Renal pelvis (tissue), 4 donors: ENCODE results near the gene TIE1. TPM values are rescaled to one million over a fixed set of nuclear protein-coding genes. Genes with fewer than 3 reads are reported as not detected.

Experiments used
- DNase-seq: peaks from one replicate; pipeline ENCODE4 v3.0.0-alpha.2; 2013
- polyA plus RNA-seq, 3 donors: library from polyadenylated mRNA; unstranded; fragments of 120-200 nt; gene quantifications; one replicate each; pipeline ENCODE4 v1.2.1, GENCODE V29; 2013; ENCODE audit not compliant: insufficient read length in 3 of 3

The TIE1 gene
- polyA plus RNA-seq, 3 donors: 52.1 to 63.4 (median 53.6) TPM

GRCh38 chr1:43308635-43309404 is 8.0 kb downstream of the TIE1 start:
- DNase-seq: no peak

GRCh38 chr1:43309405-43310025 is 8.7 kb downstream of the TIE1 start:
- DNase-seq: no peak

DNA sequence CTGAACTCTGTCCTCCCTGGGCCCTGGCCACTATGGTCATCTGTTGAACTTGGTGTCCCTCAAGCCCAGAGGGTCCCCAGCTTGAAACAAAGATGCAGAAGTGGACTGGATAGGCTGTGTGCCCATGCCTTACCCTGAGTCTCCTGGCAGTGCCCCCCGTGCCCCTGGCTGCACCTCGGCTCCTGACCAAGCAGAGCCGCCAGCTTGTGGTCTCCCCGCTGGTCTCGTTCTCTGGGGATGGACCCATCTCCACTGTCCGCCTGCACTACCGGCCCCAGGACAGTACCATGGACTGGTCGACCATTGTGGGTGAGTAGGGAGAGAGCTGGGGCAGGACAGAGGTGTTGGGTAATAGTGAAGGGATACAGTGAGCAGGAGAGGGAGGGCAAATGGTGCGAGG is 10.7 kb downstream of the TIE1 start:
- DNase-seq: no peak

- no peak for DNase-seq
These were observed 11.4 kb downstream of the TIE1 start for GRCh38 chr1:43312212-43312623.

DNA sequence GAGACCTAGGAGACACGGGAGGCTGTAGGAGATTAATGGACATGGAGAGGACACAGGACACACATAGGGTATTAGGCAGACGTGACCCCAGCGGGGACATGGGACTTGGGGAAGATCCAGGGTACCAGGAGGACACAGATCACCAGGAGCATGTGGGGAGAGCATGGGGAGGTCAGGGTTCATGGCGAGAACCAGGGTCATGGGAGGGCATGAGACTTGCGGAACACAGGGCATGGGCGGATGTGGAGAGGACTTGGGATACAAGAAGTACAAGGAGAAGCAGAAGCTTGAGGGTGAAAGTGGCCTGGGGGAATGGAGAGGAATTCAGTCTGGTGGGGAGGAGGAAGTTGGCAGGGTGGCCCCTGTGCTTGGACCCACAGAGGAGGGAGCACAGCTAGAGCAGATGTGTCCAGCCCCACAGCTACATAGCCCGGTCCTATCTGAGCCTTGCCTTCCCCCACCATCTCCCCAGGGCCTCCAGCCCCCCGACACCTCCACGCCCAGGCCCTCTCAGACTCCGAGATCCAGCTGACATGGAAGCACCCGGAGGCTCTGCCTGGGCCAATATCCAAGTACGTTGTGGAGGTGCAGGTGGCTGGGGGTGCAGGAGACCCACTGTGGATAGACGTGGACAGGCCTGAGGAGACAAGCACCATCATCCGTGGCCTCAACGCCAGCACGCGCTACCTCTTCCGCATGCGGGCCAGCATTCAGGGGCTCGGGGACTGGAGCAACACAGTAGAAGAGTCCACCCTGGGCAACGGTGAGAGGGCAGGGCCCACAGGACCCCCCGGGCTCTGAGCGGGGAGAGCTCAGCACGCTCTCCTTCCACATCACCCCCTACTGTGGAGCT is 12.1 kb downstream of the TIE1 start:
- no peak for DNase-seq

GRCh38 chr1:43313771-43314170 is 13.0 kb downstream of the TIE1 start:
- DNase-seq: no peak

- DNase-seq: no peak
These were observed 13.5 kb downstream of the TIE1 start for GRCh38 chr1:43314233-43314632.

DNA sequence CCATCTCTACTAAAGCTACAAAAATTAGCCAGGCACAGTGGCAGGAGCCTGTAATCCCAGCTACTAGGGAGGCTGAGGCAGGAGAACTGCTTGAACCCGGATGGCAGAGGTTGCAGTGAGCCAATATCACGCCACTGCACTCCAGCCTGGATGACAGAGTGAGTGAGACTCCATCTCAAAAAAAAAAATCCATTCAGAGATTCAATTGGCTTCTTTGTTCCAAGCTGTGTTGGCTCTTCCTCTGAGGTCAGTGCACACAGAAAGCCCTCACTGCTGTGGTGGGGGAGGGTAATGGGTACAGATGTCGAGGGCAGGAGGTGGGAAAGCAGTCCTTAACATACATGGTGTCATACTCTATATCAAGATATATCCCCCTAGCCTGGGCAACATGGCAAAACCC is 14.7 kb downstream of the TIE1 start:
- no peak for DNase-seq

GRCh38 chr1:43315963-43316737 is 15.4 kb downstream of the TIE1 start:
- DNase-seq: no peak

- no peak for DNase-seq
These were observed 16.1 kb downstream of the TIE1 start for GRCh38 chr1:43316738-43317520.

DNA sequence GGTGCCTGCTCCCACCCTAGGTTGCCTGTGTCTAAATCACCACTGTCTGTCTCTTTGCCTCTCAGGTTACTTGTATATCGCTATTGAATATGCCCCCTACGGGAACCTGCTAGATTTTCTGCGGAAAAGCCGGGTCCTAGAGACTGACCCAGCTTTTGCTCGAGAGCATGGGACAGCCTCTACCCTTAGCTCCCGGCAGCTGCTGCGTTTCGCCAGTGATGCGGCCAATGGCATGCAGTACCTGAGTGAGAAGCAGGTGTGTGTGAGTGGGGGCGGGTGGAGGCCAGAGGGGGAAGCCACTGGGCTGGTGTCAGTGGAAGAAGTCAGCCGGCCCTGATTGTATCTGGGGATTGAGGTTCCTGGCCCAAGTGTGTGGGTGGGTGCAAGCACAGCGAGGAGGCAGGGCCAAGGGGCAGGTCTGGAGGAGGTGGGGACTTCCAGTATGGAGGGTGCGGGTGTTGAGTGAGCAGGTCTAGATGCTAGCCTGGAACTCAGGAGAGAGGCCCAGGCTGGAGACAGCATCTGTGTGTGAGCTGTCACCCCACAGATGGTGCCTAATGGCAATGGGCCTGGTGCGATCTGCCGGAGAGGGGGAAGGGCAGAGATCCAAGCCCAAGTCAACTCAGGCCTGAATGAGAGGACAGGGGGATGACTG is 17.2 kb downstream of the TIE1 start:
- no peak for DNase-seq

GRCh38 chr1:43318831-43319230 is 18.0 kb downstream of the TIE1 start:
- DNase-seq: no peak

DNA sequence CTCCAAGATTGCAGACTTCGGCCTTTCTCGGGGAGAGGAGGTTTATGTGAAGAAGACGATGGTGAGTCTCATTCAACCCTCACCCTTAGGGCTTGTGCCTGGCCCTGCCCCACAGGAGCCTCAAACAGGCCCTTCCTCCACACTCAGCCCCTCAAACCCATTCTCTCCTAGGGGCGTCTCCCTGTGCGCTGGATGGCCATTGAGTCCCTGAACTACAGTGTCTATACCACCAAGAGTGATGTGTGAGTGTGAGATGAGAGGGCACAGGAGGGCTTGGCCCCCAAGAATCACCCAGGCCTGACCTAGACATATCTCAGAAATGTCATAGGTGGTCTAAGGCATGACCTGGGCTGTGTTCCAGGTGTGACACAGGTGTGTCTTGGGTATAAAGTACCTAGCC is 18.5 kb downstream of the TIE1 start:
- no peak for DNase-seq

DNA sequence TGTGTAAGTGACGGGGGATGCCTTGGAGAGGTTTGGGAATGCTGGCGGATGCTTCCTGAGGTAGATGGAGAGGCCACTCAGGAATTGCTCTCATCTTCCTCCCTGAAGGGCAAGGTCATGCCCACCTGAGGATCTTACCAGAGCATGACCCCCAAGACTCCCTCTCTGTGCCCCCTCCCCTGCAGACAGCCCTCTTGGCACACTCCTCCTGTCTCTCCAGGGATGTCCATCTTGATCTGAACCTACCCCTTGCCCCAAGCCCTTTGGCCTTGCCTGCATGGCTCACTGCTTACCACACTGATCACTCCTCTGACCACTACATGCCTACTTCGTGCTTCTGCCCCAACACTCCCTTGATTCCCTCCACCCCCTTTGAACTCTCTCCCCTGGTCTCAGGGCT is 19.0 kb downstream of the TIE1 start:
- DNase-seq: no peak

DNA sequence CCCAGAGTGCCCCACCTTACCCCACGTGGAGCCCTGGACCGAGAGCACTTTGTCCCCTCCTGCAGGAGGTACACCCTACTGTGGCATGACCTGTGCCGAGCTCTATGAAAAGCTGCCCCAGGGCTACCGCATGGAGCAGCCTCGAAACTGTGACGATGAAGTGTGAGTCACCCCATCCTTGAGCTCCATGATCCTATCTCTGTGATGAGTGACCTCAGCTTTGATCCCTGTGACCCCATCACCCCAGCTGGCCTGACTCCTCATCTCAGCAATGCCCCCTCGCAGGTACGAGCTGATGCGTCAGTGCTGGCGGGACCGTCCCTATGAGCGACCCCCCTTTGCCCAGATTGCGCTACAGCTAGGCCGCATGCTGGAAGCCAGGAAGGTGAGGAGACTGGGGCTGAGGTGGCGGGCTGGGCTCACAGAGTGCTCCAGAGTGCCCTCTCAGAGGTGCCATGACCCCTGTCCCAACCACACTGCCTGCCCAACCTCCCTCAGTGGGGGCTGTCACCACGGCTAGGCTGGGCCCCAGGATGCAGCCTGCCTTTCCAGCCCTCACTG is 20.6 kb downstream of the TIE1 start:
- no peak for DNase-seq

- DNase-seq: no peak
These were observed 21.7 kb downstream of the TIE1 start for GRCh38 chr1:43322506-43322905.

- no peak for DNase-seq
These were observed 24.0 kb downstream of the TIE1 start for GRCh38 chr1:43324810-43325209.

- DNase-seq: no peak
These were observed 24.6 kb downstream of the TIE1 start for GRCh38 chr1:43325381-43325780.

DNA sequence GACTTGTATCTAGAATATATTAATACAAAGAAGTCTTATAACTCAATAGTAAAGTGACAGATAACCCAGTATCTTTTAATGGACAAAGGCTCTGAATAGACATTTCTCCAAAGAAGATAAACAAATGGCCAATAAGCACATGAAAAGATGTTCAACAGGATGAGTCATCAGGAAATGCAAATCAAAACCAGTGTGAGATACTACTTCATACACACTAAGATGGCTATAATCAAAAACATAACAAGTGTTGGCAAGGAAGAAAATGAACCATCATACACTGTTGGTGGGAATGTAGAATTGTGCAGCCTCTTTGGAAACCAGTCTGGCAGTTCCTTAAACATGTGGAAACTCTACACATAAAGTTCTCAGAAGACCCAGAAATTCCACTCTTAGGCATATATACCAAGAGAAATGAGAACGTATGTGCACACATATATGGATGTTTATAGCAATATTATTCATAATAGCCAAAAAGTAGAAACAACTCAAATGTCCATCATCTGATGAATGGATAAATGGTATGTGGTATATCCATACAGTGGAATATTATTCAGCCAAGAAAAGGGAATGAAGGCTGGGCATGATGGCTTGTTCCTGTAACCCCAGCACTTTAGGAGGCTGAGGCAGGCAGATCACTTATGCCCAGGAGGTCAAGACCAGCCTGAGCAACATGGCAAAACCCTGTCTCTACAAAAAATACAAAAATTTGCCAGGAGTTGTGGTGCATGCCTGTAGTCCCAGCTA is 26.9 kb downstream of the TIE1 start:
- no peak for DNase-seq
